ENCODE data around the gene ZNF813.
A peak's percentile ranks its signal among the peaks of the same experiment; 100 is the strongest.
"Not testable (repeated sequence)": the region's sequence is repeated elsewhere in the genome, so short reads cannot be mapped to it uniquely, and the experiment has no call there.

The ZNF813 gene

GRCh38 chr19:53467485-53468262, at the start of gene ZNF813:
ZNF813 (plus strand) TSS chr19:53467733; CDS start chr19:53483823, 16,090 bp downstream.
- peak; percentile 87 for DNase-seq (ENCODE audit: insufficient read length, low spot score)
- no peak for FAIRE-seq
- TF ChIP-seq POLR2A (IDR thresholded peaks at IDR 0.05; ENCODE audit: low read depth, low read length) = peak; percentile 83

- not testable (repeated sequence) for FAIRE-seq; DNase-seq (ENCODE audit: insufficient read length, low spot score)
Observed at GRCh38 chr19:53420520-53421315, 46.8 kb upstream of the ZNF813 start.

DNA sequence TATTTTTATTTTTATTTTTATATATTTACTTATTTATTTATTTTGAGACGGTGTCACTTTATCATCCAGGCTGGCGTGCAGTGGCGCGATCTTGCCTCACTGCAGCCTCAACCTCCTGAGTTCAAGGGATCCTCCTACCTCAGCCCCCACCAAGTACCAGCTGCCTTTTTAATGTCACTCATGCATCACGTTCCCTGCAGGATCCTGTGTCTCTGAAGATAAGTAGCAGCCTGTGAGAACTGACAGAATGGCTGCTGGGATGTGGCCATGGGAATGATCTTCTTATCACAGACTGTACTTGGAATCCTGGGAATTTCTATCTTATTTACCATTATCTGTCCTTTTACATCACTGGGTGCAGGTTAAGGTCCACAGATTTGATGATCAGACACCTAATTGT, 45.0 kb upstream of the ZNF813 start:
- FAIRE-seq (no peak), DNase-seq (ENCODE audit: insufficient read length, low spot score) (no peak)
- no peak for TF ChIP-seq POLR2A (IDR thresholded peaks at IDR 0.05; ENCODE audit: low read depth, low read length)

DNA sequence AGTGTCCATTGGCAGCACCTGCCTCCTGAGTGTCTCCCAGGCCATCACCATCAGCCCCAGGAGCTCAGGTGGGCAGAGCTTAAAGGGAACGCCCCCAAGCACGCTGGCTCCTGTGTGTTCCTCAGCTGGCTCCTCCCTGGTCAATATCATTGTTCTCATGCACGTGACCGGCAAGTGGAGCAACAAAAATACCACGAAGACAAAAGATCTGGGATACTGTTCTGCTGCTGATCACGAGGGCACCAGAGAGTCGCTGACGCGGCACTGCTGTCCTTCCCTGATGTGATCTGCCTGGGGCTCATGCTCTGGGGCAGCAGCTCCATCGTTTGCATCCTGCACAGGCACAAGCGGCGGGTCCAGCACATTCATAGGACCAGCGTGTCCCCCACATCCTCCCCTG, 44.5 kb upstream of the ZNF813 start:
- FAIRE-seq = not testable (repeated sequence)

DNA sequence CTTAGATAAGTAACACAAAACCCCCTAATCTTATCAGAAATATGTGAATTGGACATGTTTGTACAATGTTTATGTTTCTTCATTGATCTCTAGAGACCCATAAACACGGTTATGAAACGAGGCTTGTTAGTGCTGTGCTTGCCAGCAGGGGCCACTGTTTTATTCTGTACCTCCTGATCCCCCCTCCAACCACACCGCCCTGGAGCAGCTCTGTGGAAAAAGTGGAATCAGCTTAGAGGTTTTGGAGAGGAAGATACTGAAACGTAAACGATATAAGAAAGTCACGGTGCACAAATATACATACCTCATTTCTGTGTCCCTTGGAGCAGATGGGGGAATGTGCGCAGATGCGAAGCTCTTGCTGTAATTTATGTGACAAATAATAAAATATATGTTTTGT, 43.9 kb upstream of the ZNF813 start:
- not testable (repeated sequence) for FAIRE-seq

More for the DNA sequence above, 44.5 kb upstream of the ZNF813 start:
- DNase-seq (ENCODE audit: insufficient read length, low spot score) = not testable (repeated sequence)

GRCh38 chr19:53424968-53425597, 42.5 kb upstream of the ZNF813 start:
- peak; percentile 59 for DNase-seq (ENCODE audit: insufficient read length, low spot score)
- FAIRE-seq = no peak
- no peak for TF ChIP-seq POLR2A (IDR thresholded peaks at IDR 0.05; ENCODE audit: low read depth, low read length)

More for the DNA sequence above, 43.9 kb upstream of the ZNF813 start:
- not testable (repeated sequence) for DNase-seq (ENCODE audit: insufficient read length, low spot score)

GRCh38 chr19:53431399-53432087, 36.0 kb upstream of the ZNF813 start, which contains the start of gene ZNF761:
ZNF761 (plus strand) TSS chr19:53431984; CDS start chr19:53447269, 15,285 bp downstream.
- FAIRE-seq = peak; percentile 61
- peak; percentile 96 for TF ChIP-seq POLR2A (IDR thresholded peaks at IDR 0.05; ENCODE audit: low read depth, low read length)
- peak; percentile 88 for DNase-seq (ENCODE audit: insufficient read length, low spot score)

DNA sequence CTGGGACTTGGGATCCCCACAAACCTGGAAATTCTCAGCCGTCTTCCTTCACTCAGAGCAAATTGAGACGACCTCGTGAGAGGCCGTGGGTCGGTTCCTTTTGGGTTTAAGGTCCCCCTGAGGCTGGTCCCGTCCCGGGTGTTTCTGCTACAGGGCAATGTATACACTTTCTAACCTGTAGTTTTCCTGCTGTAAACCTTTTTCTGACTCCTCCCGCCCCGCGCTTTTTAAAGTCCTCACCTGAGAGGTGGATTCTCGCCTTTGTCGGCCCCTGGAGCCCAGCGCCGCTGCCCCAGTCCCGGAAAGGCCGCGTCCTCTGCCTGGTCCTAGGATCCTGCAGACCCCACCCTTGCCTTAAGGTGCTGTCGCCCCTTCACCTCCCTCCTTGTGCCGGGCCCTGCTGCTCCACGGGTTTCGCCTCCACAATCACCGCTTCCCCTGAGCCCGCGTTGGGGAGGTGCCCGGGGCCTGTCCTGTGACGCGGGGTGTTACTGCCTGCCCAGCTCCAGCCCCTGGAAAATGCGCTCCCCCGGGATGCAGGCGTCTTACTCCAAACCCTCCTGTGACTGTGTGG, 35.4 kb upstream of the ZNF813 start:
- no peak for DNase-seq (ENCODE audit: insufficient read length, low spot score)
- FAIRE-seq = no peak

DNA sequence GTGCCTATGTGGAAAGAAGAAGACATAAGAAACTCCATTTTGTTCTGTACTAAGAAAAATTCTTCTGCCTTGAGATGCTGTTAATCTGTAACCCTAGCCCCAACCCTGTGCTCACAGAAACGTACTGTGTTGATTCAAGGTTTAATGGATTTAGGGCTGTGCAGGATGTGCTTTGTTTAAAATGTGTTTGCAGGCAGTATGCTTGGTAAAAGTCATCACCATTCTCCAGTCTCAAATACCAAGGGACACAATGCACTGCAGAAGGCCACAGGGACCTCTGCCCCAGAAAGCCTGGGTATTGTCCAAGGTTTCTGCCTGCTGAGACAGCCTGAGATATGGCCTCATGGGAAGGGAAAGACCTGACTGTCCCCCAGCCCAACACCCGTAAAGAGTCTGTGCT, 23.7 kb upstream of the ZNF813 start:
- not testable (repeated sequence) for DNase-seq (ENCODE audit: insufficient read length, low spot score); FAIRE-seq

More for the DNA sequence above, 35.4 kb upstream of the ZNF813 start:
- no peak for TF ChIP-seq POLR2A (IDR thresholded peaks at IDR 0.05; ENCODE audit: low read depth, low read length)

GRCh38 chr19:53447196-53447595, 20.3 kb upstream of the ZNF813 start:
- not testable (repeated sequence) for DNase-seq (ENCODE audit: insufficient read length, low spot score); FAIRE-seq

DNA sequence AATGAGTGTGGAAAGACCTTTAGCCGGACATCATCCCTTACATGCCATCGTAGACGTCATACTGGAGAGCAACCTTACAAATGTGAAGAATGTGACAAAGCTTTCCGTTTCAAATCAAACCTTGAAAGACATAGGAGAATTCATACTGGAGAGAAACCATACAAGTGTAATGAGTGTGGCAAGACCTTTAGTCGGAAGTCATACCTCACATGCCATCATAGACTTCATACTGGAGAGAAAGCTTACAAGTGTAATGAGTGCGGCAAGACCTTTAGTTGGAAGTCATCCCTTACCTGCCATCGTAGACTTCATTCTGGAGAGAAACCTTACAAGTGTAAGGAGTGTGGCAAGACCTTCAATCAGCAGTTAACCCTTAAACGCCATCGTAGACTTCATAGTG, 11.7 kb upstream of the ZNF813 start:
- FAIRE-seq = no peak

GRCh38 chr19:53460131-53460721, 7.3 kb upstream of the ZNF813 start:
- FAIRE-seq; DNase-seq (ENCODE audit: insufficient read length, low spot score): not testable (repeated sequence)

More for the DNA sequence above, 11.7 kb upstream of the ZNF813 start:
- DNase-seq (ENCODE audit: insufficient read length, low spot score) = no peak
- TF ChIP-seq POLR2A (IDR thresholded peaks at IDR 0.05; ENCODE audit: low read depth, low read length) = no peak

GRCh38 chr19:53461866-53462265, 5.7 kb upstream of the ZNF813 start:
- no peak for TF ChIP-seq POLR2A (IDR thresholded peaks at IDR 0.05; ENCODE audit: low read depth, low read length)
- DNase-seq (ENCODE audit: insufficient read length, low spot score) (no peak), FAIRE-seq (peak; percentile 68)

Measured in H54 (cell line).